Measurements from ENCODE around the gene CTDSPL. TPM values are rescaled to one million over a fixed set of nuclear protein-coding genes. Genes with fewer than 3 reads are reported as not detected.

CTDSPL gene
- total RNA-seq, 6 donors from 2014 or later, result 35.6 to 78.1 (median 55.5) TPM

- ATAC-seq (ENCODE audit: low FRiP score in 2 of 2) (no peak), DNase-seq (no peak)
- Histone ChIP-seq H3K4me1 (peaks cover 0 to 3% (median 0%) of the 10 kb centered on the region in 4 donors), H3K9me3 (peaks cover 0 to 7% (median 2%) of the 10 kb centered on the region in 4 donors), H3K4me3 (no peak overlapping the region), H3K27me3 (no peaks in the 10 kb centered on the region), H3K36me3 (no peaks in the 10 kb centered on the region), H3K27ac (no peak overlapping the region)
- WGBS, 2 donors, result 97 to 100% methylated on average over 3 of the region's 3 CpGs
- TF ChIP-seq POLR2A (IDR thresholded peaks at IDR 0.05), result no peak
- TF ChIP-seq POLR2AphosphoS5 (IDR thresholded peaks at IDR 0.05), result no peak
- TF ChIP-seq EP300 (IDR thresholded peaks at IDR 0.05), result no peak
- TF ChIP-seq CTCF (IDR thresholded peaks at IDR 0.05), result no peak
Observed at GRCh38 chr3:37871858-37872257, 10.2 kb downstream of the CTDSPL start.

- Histone ChIP-seq H3K27me3 (no peaks in the 10 kb centered on the region), H3K27ac (no peak overlapping the region), H3K4me3 (no peak overlapping the region), H3K9me3 (peaks cover 0 to 7% (median 2%) of the 10 kb centered on the region in 4 donors), H3K4me1 (peaks cover 0 to 3% (median 0%) of the 10 kb centered on the region in 4 donors), H3K36me3 (no peaks in the 10 kb centered on the region)
- DNase-seq (no peak), ATAC-seq (ENCODE audit: low FRiP score in 2 of 2) (no peak)
- 91% methylated on average over 5 of the region's 5 CpGs; no CpG with 5 or more reads in 1 of the 2 donors for WGBS, 2 donors
- no peak for TF ChIP-seq EP300 (IDR thresholded peaks at IDR 0.05)
- TF ChIP-seq CTCF (IDR thresholded peaks at IDR 0.05), result no peak
- no peak for TF ChIP-seq POLR2AphosphoS5 (IDR thresholded peaks at IDR 0.05)
- no peak for TF ChIP-seq POLR2A (IDR thresholded peaks at IDR 0.05)
Observed at GRCh38 chr3:37872413-37873160, 10.9 kb downstream of the CTDSPL start.

- DNase-seq (no peak), ATAC-seq (ENCODE audit: low FRiP score in 2 of 2) (no peak)
- peaks cover 0 to 5% (median 2%) of the 10 kb centered on the region in 4 donors for H3K9me3 ChIP-seq
- no peak overlapping the region for H3K4me3 ChIP-seq
- no peaks in the 10 kb centered on the region for H3K27me3 ChIP-seq
- no peak overlapping the region for H3K27ac ChIP-seq
- H3K4me1 ChIP-seq, result peaks cover 0 to 10% (median 4%) of the 10 kb centered on the region in 4 donors
- TF ChIP-seq EP300 (IDR thresholded peaks at IDR 0.05) (no peak), POLR2A (IDR thresholded peaks at IDR 0.05) (no peak)
- H3K36me3 ChIP-seq, result no peaks in the 10 kb centered on the region
Observed at GRCh38 chr3:37876279-37876678, 14.6 kb downstream of the CTDSPL start.

GRCh38 chr3:37882711-37883110 is 21.0 kb downstream of the CTDSPL start:
- Histone ChIP-seq H3K9me3 (no peaks in the 10 kb centered on the region), H3K27me3 (no peaks in the 10 kb centered on the region), H3K27ac (no peak overlapping the region), H3K4me1 (peaks cover under 1 to 32% (median 25%) of the 10 kb centered on the region in 4 donors), H3K36me3 (no peaks in the 10 kb centered on the region), H3K4me3 (no peak overlapping the region)
- TF ChIP-seq POLR2A (IDR thresholded peaks at IDR 0.05) (no peak), CTCF (IDR thresholded peaks at IDR 0.05) (no peak), POLR2AphosphoS5 (IDR thresholded peaks at IDR 0.05) (no peak), EP300 (IDR thresholded peaks at IDR 0.05) (no peak)
- WGBS, 2 donors, result 80 to 87% methylated on average over 3 of the region's 3 CpGs
- DNase-seq (no peak), ATAC-seq (ENCODE audit: low FRiP score in 2 of 2) (no peak)

- ATAC-seq (ENCODE audit: low FRiP score in 2 of 2) (no peak), DNase-seq (no peak)
- peak overlapping the region in 2 of 4 donors; percentile 31 to 53 for H3K27ac ChIP-seq
- no peaks in the 10 kb centered on the region for H3K27me3 ChIP-seq
- H3K4me3 ChIP-seq, result no peak overlapping the region
- no peaks in the 10 kb centered on the region for H3K36me3 ChIP-seq
- no peaks in the 10 kb centered on the region for H3K9me3 ChIP-seq
- 55 to 64% methylated on average over 2 of the region's 2 CpGs for WGBS, 2 donors
- peaks cover 14 to 45% (median 28%) of the 10 kb centered on the region in 4 donors for H3K4me1 ChIP-seq
- TF ChIP-seq CTCF (IDR thresholded peaks at IDR 0.05) (no peak), EP300 (IDR thresholded peaks at IDR 0.05) (no peak), POLR2AphosphoS5 (IDR thresholded peaks at IDR 0.05) (no peak), POLR2A (IDR thresholded peaks at IDR 0.05) (no peak)
Observed at GRCh38 chr3:37885814-37886213, 24.1 kb downstream of the CTDSPL start.
